NT2/D1 (cell line): ENCODE measurements around the gene SCRN2.

Experiments
- DNase-seq: peaks from one replicate; pipeline ENCODE4 v3.0.0-alpha.2; 2011; ENCODE audit warnings: low read depth, low spot score
- H3K27me3 ChIP-seq: 2 replicates; pipeline ENCODE4 v1.6.0; 2011; ENCODE audit warnings: mild to moderate bottlenecking; ENCODE audit not compliant: insufficient read length, insufficient read depth
- H3K36me3 ChIP-seq: 2 replicates; pipeline ENCODE4 v1.6.1; 2011; ENCODE audit warnings: mild to moderate bottlenecking, low read length, mixed read lengths; ENCODE audit not compliant: insufficient read depth, insufficient read length
- H3K4me1 ChIP-seq: 2 replicates; pipeline ENCODE4 v1.5.1; 2011; ENCODE audit not compliant: insufficient read depth, insufficient read length
- H3K4me3 ChIP-seq: 2 replicates; pipeline ENCODE4 v1.5.1; 2011; ENCODE audit warnings: low read depth; ENCODE audit not compliant: insufficient read length
- H3K9ac ChIP-seq: 2 replicates; pipeline ENCODE4 v1.6.0; 2011; ENCODE audit warnings: low read depth; ENCODE audit not compliant: insufficient read length
- H3K9me3 ChIP-seq: 2 replicates; pipeline ENCODE4 v1.5.1; 2011; ENCODE audit warnings: mild to moderate bottlenecking, low read length; ENCODE audit not compliant: insufficient read depth
- SUZ12 ChIP-seq: IDR thresholded peaks from 2 replicates; pipeline ENCODE4 v1.6.1; 2011; ENCODE audit not compliant: insufficient read length, insufficient read depth; ENCODE audit errors: extremely low read depth
- YY1 ChIP-seq: IDR thresholded peaks from 2 replicates; pipeline ENCODE4 v1.6.1; 2011; ENCODE audit not compliant: insufficient read length, insufficient read depth
- ZNF274 ChIP-seq: IDR thresholded peaks from 2 replicates; pipeline ENCODE4 v1.6.1; 2011; ENCODE audit warnings: mild to moderate bottlenecking, low read depth, low read length

SCRN2 gene

GRCh38 chr17:47816111-47816735 lies 24.9 kb downstream of the SCRN2 start:
- peaks cover 69% of the 10 kb centered on the region for H3K36me3 ChIP-seq
- no peaks in the 10 kb centered on the region for H3K27me3 ChIP-seq

GRCh38 chr17:47815106-47815918 lies 25.8 kb downstream of the SCRN2 start:
- DNase-seq, result no peak
- H3K4me3 ChIP-seq, result no peak overlapping the region
- no peaks in the 10 kb centered on the region for H3K27me3 ChIP-seq
- peaks cover 10% of the 10 kb centered on the region for H3K4me1 ChIP-seq
- TF ChIP-seq ZNF274, result no peak
- no peak for TF ChIP-seq SUZ12
- TF ChIP-seq YY1, result no peak
- no peak overlapping the region for H3K9ac ChIP-seq
- H3K9me3 ChIP-seq, result no peaks in the 10 kb centered on the region
- H3K36me3 ChIP-seq, result peaks cover 70% of the 10 kb centered on the region

More at GRCh38 chr17:47816111-47816735, 24.9 kb downstream of the SCRN2 start:
- peaks cover 6% of the 10 kb centered on the region for H3K4me1 ChIP-seq
- H3K9me3 ChIP-seq, result no peaks in the 10 kb centered on the region
- no peak for DNase-seq
- TF ChIP-seq SUZ12 (no peak), YY1 (no peak), ZNF274 (no peak)
- H3K4me3 ChIP-seq, result no peak overlapping the region
- H3K9ac ChIP-seq, result no peak overlapping the region

GRCh38 chr17:47813512-47814031 lies 27.5 kb downstream of the SCRN2 start:
- H3K9ac ChIP-seq, result no peak overlapping the region
- TF ChIP-seq YY1 (no peak), SUZ12 (no peak), ZNF274 (no peak)
- peaks cover 10% of the 10 kb centered on the region for H3K4me1 ChIP-seq
- H3K4me3 ChIP-seq, result no peak overlapping the region
- peaks cover 68% of the 10 kb centered on the region for H3K36me3 ChIP-seq
- no peaks in the 10 kb centered on the region for H3K27me3 ChIP-seq
- DNase-seq, result no peak
- H3K9me3 ChIP-seq, result no peaks in the 10 kb centered on the region

- no peaks in the 10 kb centered on the region for H3K27me3 ChIP-seq
- no peak for TF ChIP-seq SUZ12
- no peak for TF ChIP-seq YY1
- no peak for TF ChIP-seq ZNF274
- H3K9ac ChIP-seq, result no peak overlapping the region
- H3K4me3 ChIP-seq, result no peak overlapping the region
- DNase-seq, result no peak
- no peaks in the 10 kb centered on the region for H3K9me3 ChIP-seq
- H3K4me1 ChIP-seq, result peaks cover 10% of the 10 kb centered on the region
- peaks cover 68% of the 10 kb centered on the region for H3K36me3 ChIP-seq
Measured at GRCh38 chr17:47813077-47813476, 28.0 kb downstream of the SCRN2 start.

GRCh38 chr17:47812146-47812920 lies 28.7 kb downstream of the SCRN2 start:
- DNase-seq, result no peak
- TF ChIP-seq ZNF274, result no peak
- TF ChIP-seq SUZ12, result no peak
- TF ChIP-seq YY1, result no peak
- Histone ChIP-seq H3K27me3 (no peaks in the 10 kb centered on the region), H3K4me1 (peaks cover 10% of the 10 kb centered on the region), H3K4me3 (no peak overlapping the region), H3K9ac (no peak overlapping the region), H3K9me3 (no peaks in the 10 kb centered on the region), H3K36me3 (peaks cover 68% of the 10 kb centered on the region)

GRCh38 chr17:47811709-47812108 lies 29.4 kb downstream of the SCRN2 start:
- Histone ChIP-seq H3K36me3 (peaks cover 70% of the 10 kb centered on the region), H3K4me3 (no peak overlapping the region), H3K9me3 (no peaks in the 10 kb centered on the region), H3K4me1 (peaks cover 10% of the 10 kb centered on the region), H3K9ac (no peak overlapping the region), H3K27me3 (no peaks in the 10 kb centered on the region)
- TF ChIP-seq SUZ12 (no peak), ZNF274 (no peak), YY1 (no peak)
- no peak for DNase-seq
